B cell (primary cell): ENCODE data around the gene NMNAT2. TPM values are rescaled to one million over a fixed set of nuclear protein-coding genes. Genes with fewer than 3 reads are reported as not detected.

ENCODE experiments used
- ATAC-seq: fragments of 200-7000 bp; cut with Tn5 transposase; one replicate; pipeline ENCODE4 v1.10.0; 2021; ENCODE audit warnings: low read depth, mild to moderate bottlenecking, moderate number of reproducible peaks, moderate library complexity
- CTCF ChIA-PET: fragments of 350-600 bp; sonication (Branson Sonifier 250); formaldehyde crosslinking; loops from one replicate; lab custom pipeline; 2021; ENCODE audit warnings: antibody characterized with exemption, inconsistent platforms; lab: Charles Lee
- POLR2A ChIA-PET: fragments of 350-600 bp; sonication (Branson Sonifier 250); formaldehyde crosslinking; loops from one replicate; lab custom pipeline; 2021; ENCODE audit warnings: antibody characterized with exemption; lab: Charles Lee
- DNase-seq: peaks from one replicate; pipeline ENCODE4 v3.0.0; 2013
- H2AFZ ChIP-seq: 2 replicates; pipeline ENCODE4 v1.6.1; 2012; ENCODE audit warnings: mild to moderate bottlenecking, low read depth, low read length; ENCODE audit not compliant: insufficient read depth, poor library complexity, severe bottlenecking
- H3K27ac ChIP-seq, 2 donors: 1 replicate in 1 of 2; 2 replicates in 1 of 2; pipeline ENCODE4 v1.5.1; 2012 to 2013; ENCODE audit warnings: low read length in 2 of 2, mild to moderate bottlenecking in 2 of 2, moderate library complexity in 1 of 2
- H3K27me3 ChIP-seq, 4 experiments: fragments of 200-600 bp in 1 of 4; sonication (generic) in 1 of 4; replicated peaks in 1 of 4; 1 replicate in 2 of 4; 2 replicates in 2 of 4; pipeline versions ENCODE4 v1.6.1 to v1.7.0; 2013 to 2016; ENCODE audit warnings: low read length in 3 of 4, mild to moderate bottlenecking in 2 of 4, mixed read lengths in 1 of 4, moderate library complexity in 1 of 4; ENCODE audit not compliant: insufficient read depth in 4 of 4, control insufficient read depth in 3 of 4; ENCODE audit errors: control extremely low read depth in 1 of 4
- H3K36me3 ChIP-seq, 2 experiments: replicated peaks in 1 of 2; 1 replicate in 1 of 2; 2 replicates in 1 of 2; pipeline versions ENCODE4 v1.6.1 to v1.7.1; 2013; ENCODE audit warnings: low read length in 1 of 2; ENCODE audit not compliant: insufficient read depth in 2 of 2, control insufficient read depth in 1 of 2; ENCODE audit errors: control extremely low read depth in 1 of 2, extremely low read depth in 1 of 2
- H3K4me1 ChIP-seq, 2 donors: fragments of 200-600 bp in 1 of 2; sonication (generic) in 1 of 2; 1 replicate in 1 of 2; 2 replicates in 1 of 2; pipeline versions ENCODE4 v1.5.1 to v1.6.1; 2013 to 2017; ENCODE audit warnings: low read length in 2 of 2; ENCODE audit not compliant: control insufficient read depth in 2 of 2, insufficient read depth in 2 of 2
- H3K4me2 ChIP-seq: replicated peaks from 2 replicates; pipeline ENCODE3; 2012; ENCODE audit warnings: mild to moderate bottlenecking, low read depth, low read length; ENCODE audit not compliant: poor library complexity, severe bottlenecking
- H3K4me3 ChIP-seq, 5 experiments: fragments of 200-600 bp in 1 of 5; sonication (generic) in 1 of 5; 1 replicate in 3 of 5; 2 replicates in 2 of 5; pipeline versions ENCODE4 v1.5.1 to v1.7.0; 2011 to 2016; ENCODE audit warnings: low read length in 4 of 5, mild to moderate bottlenecking in 4 of 5, low read depth in 2 of 5, control low read depth in 1 of 5, moderate library complexity in 1 of 5; ENCODE audit not compliant: insufficient read depth in 1 of 5; ENCODE audit errors: control extremely low read depth in 1 of 5, extremely low read depth in 1 of 5
- H3K79me2 ChIP-seq: fragments of 200-600 bp; sonication (generic); one replicate; pipeline ENCODE4 v1.6.0; 2016; ENCODE audit warnings: low read length; ENCODE audit not compliant: control insufficient read depth, insufficient read depth
- H3K9ac ChIP-seq: fragments of 200-600 bp; sonication (generic); 2 replicates; pipeline ENCODE4 v1.6.1; 2017; ENCODE audit warnings: mild to moderate bottlenecking, low read length, moderate library complexity
- H3K9me3 ChIP-seq, 3 donors: one replicate each; pipeline versions ENCODE4 v1.6.1 to v1.7.1; 2013; ENCODE audit warnings: low read length in 2 of 3; ENCODE audit not compliant: control insufficient read depth in 2 of 3, insufficient read depth in 1 of 3; ENCODE audit errors: control extremely low read depth in 1 of 3
- H4K20me1 ChIP-seq: 2 replicates; pipeline ENCODE4 v1.6.0; 2012; ENCODE audit warnings: mild to moderate bottlenecking, low read length; ENCODE audit not compliant: insufficient read depth, control insufficient read depth, poor library complexity, severe bottlenecking
- H3K27ac Mint-ChIP-seq: one replicate; pipeline ENCODE4 v1.8.0; 2021; ENCODE audit warnings: mixed read lengths
- H3K27me3 Mint-ChIP-seq: one replicate; pipeline ENCODE4 v1.8.0; 2021; ENCODE audit warnings: mixed read lengths
- H3K4me1 Mint-ChIP-seq: one replicate; pipeline ENCODE4 v1.8.0; 2021; ENCODE audit warnings: mixed read lengths
- H3K4me3 Mint-ChIP-seq: one replicate; pipeline ENCODE4 v1.8.0; 2021; ENCODE audit warnings: mixed read lengths
- H3K9me3 Mint-ChIP-seq: one replicate; pipeline ENCODE4 v1.8.0; 2022; ENCODE audit warnings: mixed read lengths; ENCODE audit not compliant: insufficient read depth
- EZH2 ChIP-seq: IDR thresholded peaks from 2 replicates; pipeline ENCODE4 v1.6.1; 2012; ENCODE audit warnings: borderline replicate concordance, low read depth, mild to moderate bottlenecking, moderate library complexity, low read length; ENCODE audit not compliant: insufficient read depth, poor library complexity, severe bottlenecking
- WGBS: methylation state at CpG from one replicate; pipeline ENCODE4 v1.1.5; 2013; ENCODE audit warnings: missing lambda C conversion rate; ENCODE audit not compliant: insufficient coverage; 5-methylcytosine and 5-hydroxymethylcytosine counted together
- intact Hi-C: fragments of 100-400 bp; cut with micrococcal nuclease; formaldehyde crosslinking; loops from one replicate; pipeline ENCODE4 v1.10.0; 2022
- polyA plus RNA-seq: library from polyadenylated mRNA; depleted of rRNA; stranded (reverse); fragments of >200 nt; gene quantifications from 2 replicates; pipeline ENCODE4 v1.2.3, GENCODE V29; 2012
- total RNA-seq, 2 donors: library from RNA; stranded (reverse); fragments of 120-200 nt in 1 of 2; gene quantifications; 1 replicate in 1 of 2; 2 replicates in 1 of 2; pipeline versions ENCODE4 v1.2.3 to v1.2.4, GENCODE V29; 2013 to 2022
- TF ChIP-seq, protein P1 (sequence below): fragments of 200-600 bp; IDR thresholded peaks from one replicate; pipeline ENCODE4 v1.8.0; 2022; ENCODE audit warnings: antibody characterized with exemption, mild to moderate bottlenecking

The NMNAT2 gene
- total and polyA plus RNA-seq, 2 donors (not counting 1 experiment from before 2014, with no cell fraction given), result not detected

GRCh38 chr1:183319051-183319450 is 99.1 kb downstream of the NMNAT2 start:
- Mint-ChIP-seq H3K4me1 (no peaks in the 10 kb centered on the region), H3K9me3 (no peaks in the 10 kb centered on the region), H3K27me3 (peaks cover 23% of the 10 kb centered on the region), H3K4me3 (no peak overlapping the region), H3K27ac (no peak overlapping the region)
- DNase-seq (no peak), ATAC-seq (no peak)
- no peak overlapping the region for H2AFZ ChIP-seq
- WGBS, result 92% methylated on average over 4 of the region's 4 CpGs
- H3K79me2 ChIP-seq, result no peaks in the 10 kb centered on the region
- H3K4me1 ChIP-seq, result no peaks in the 10 kb centered on the region
- ChIA-PET POLR2A (no interaction called here), CTCF (interaction anchor here (1.8 kb wide), 1 partner anchor 10 kb away, joined by 5 read pairs; no protein-coding TSS in a partner anchor)
- H3K27me3 ChIP-seq, result peaks cover 0 to 2% (median 0%) of the 10 kb centered on the region in 4 experiments
- H3K4me2 ChIP-seq, result no peak overlapping the region
- H3K9ac ChIP-seq, result no peak overlapping the region
- no peaks in the 10 kb centered on the region for H4K20me1 ChIP-seq
- H3K9me3 ChIP-seq, result no peaks in the 10 kb centered on the region
- H3K27ac ChIP-seq, result no peak overlapping the region
- TF ChIP-seq EZH2, result no peak
- TF ChIP-seq, protein P1, sequence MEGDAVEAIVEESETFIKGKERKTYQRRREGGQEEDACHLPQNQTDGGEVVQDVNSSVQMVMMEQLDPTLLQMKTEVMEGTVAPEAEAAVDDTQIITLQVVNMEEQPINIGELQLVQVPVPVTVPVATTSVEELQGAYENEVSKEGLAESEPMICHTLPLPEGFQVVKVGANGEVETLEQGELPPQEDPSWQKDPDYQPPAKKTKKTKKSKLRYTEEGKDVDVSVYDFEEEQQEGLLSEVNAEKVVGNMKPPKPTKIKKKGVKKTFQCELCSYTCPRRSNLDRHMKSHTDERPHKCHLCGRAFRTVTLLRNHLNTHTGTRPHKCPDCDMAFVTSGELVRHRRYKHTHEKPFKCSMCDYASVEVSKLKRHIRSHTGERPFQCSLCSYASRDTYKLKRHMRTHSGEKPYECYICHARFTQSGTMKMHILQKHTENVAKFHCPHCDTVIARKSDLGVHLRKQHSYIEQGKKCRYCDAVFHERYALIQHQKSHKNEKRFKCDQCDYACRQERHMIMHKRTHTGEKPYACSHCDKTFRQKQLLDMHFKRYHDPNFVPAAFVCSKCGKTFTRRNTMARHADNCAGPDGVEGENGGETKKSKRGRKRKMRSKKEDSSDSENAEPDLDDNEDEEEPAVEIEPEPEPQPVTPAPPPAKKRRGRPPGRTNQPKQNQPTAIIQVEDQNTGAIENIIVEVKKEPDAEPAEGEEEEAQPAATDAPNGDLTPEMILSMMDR, result no peak
- intact Hi-C loops, result no loop called here
- H3K4me3 ChIP-seq, result no peak overlapping the region
- no peaks in the 10 kb centered on the region for H3K36me3 ChIP-seq

- WGBS, result 45% methylated on average over 3 of the region's 4 CpGs
- Histone ChIP-seq H3K79me2 (no peaks in the 10 kb centered on the region), H3K4me1 (no peaks in the 10 kb centered on the region), H3K4me2 (no peak overlapping the region), H3K36me3 (no peaks in the 10 kb centered on the region), H2AFZ (no peak overlapping the region), H3K9ac (no peak overlapping the region), H3K27ac (no peak overlapping the region), H3K4me3 (no peak overlapping the region), H4K20me1 (no peaks in the 10 kb centered on the region), H3K9me3 (no peaks in the 10 kb centered on the region), H3K27me3 (peaks cover 0 to 2% (median 0%) of the 10 kb centered on the region in 4 experiments)
- CTCF ChIA-PET, result interaction anchor here (1.8 kb wide), 1 partner anchor 10 kb away, joined by 5 read pairs; no protein-coding TSS in a partner anchor
- H3K4me3 Mint-ChIP-seq, result no peak overlapping the region
- no peaks in the 10 kb centered on the region for H3K4me1 Mint-ChIP-seq
- TF ChIP-seq, protein P1, result no peak
- TF ChIP-seq EZH2, result no peak
- ATAC-seq, result no peak
- H3K27ac Mint-ChIP-seq, result no peak overlapping the region
- no peak for DNase-seq
- intact Hi-C loops, result no loop called here
- POLR2A ChIA-PET, result no interaction called here
- no peaks in the 10 kb centered on the region for H3K9me3 Mint-ChIP-seq
- H3K27me3 Mint-ChIP-seq, result peaks cover 23% of the 10 kb centered on the region
These were observed 99.7 kb downstream of the NMNAT2 start for GRCh38 chr1:183318433-183318832.
